K562 (cell line): Measurements from ENCODE around the gene MAB21L3. TPM values are rescaled to one million over a fixed set of nuclear protein-coding genes. Genes with fewer than 3 reads are reported as not detected.

Experiments
- ATAC-seq: fragments of 200-7000 bp; cut with Tn5 transposase; 3 replicates; pipeline ENCODE4 v1.9.1; 2020; ENCODE audit warnings: moderate library complexity
- BruUV-seq: library from RNA; stranded (reverse); fragments of 400-500 nt; replicated peaks from 2 replicates; lab custom pipeline; 2021; lab: Mats Ljungman, UMichigan
- CTCF ChIA-PET: fragments of 300-600 bp; formaldehyde crosslinking; extraction: SDS; loops from one replicate; lab custom pipeline; 2021; ENCODE audit warnings: low intra/inter-chr PET ratio; lab: Yijun Ruan, JAX
- POLR2A ChIA-PET: fragments of 300-600, 350-650 bp; sonication (Branson Sonifier 250); formaldehyde crosslinking; extraction: SDS; loops from one replicate; lab custom pipeline; 2021; ENCODE audit warnings: antibody characterized with exemption, inconsistent platforms; lab: Yijun Ruan, JAX
- DNase-seq, 4 experiments: peaks; one replicate each; pipeline versions ENCODE4 v3.0.0 to v3.0.0-alpha.2; 2011 to 2018; ENCODE audit warnings: low spot score in 3 of 4, mixed read lengths in 3 of 4; ENCODE audit errors: extremely low read depth in 1 of 4
- FAIRE-seq: peaks from 2 replicates; lab custom pipeline; 2011; peaks lifted over from hg19 to GRCh38; lab: Jason Lieb, UNC
- H2AFZ ChIP-seq: 2 replicates; pipeline ENCODE4 v1.6.0; 2011; ENCODE audit warnings: low read depth, low read length, control low read depth, inconsistent platforms
- H3K27ac ChIP-seq: fragments of 200-600 bp; 3 replicates; pipeline ENCODE4 v1.8.0; 2011; ENCODE audit warnings: low read depth, mild to moderate bottlenecking, control low read depth, inconsistent platforms, low read length, moderate library complexity, mixed read lengths; ENCODE audit errors: extremely low read depth
- H3K27me3 ChIP-seq, 2 experiments: fragments of 300-600 bp in 1 of 2; 2 replicates in 1 of 2; 3 replicates in 1 of 2; pipeline versions ENCODE4 v1.6.0 to v1.8.0; 2011; ENCODE audit warnings: inconsistent platforms in 2 of 2, low read length in 2 of 2, mild to moderate bottlenecking in 1 of 2, mixed read lengths in 1 of 2, moderate library complexity in 1 of 2; ENCODE audit not compliant: control insufficient read depth in 2 of 2, insufficient read depth in 2 of 2
- H3K36me3 ChIP-seq: fragments of 300-600 bp; 3 replicates; pipeline ENCODE4 v1.8.0; 2011; ENCODE audit warnings: mild to moderate bottlenecking, low read length, inconsistent platforms; ENCODE audit not compliant: control insufficient read depth, insufficient read depth
- H3K4me1 ChIP-seq, 2 experiments: fragments of 200-600 bp in 1 of 2; replicated peaks in 1 of 2; 2 replicates in 1 of 2; 3 replicates in 1 of 2; pipeline versions ENCODE4 v1.5.1 to v1.8.0; 2011; ENCODE audit warnings: inconsistent platforms in 2 of 2, low read length in 2 of 2, mild to moderate bottlenecking in 1 of 2, mixed read lengths in 1 of 2, moderate library complexity in 1 of 2; ENCODE audit not compliant: control insufficient read depth in 2 of 2, insufficient read depth in 2 of 2
- H3K4me2 ChIP-seq: 2 replicates; pipeline ENCODE4 v1.6.1; 2011; ENCODE audit warnings: low read length, control low read depth, inconsistent platforms, mixed read lengths; ENCODE audit not compliant: insufficient read depth
- H3K4me3 ChIP-seq: fragments of 200-600 bp; sonication (generic), shearing (Covaris generic); 2 replicates; pipeline ENCODE4 v1.5.1; 2016; ENCODE audit warnings: control low read depth, inconsistent platforms
- H3K79me2 ChIP-seq: fragments of 200-600 bp; 3 replicates; pipeline ENCODE4 v1.8.0; 2011; ENCODE audit warnings: low read length, inconsistent platforms; ENCODE audit not compliant: control insufficient read depth, insufficient read depth
- H3K9ac ChIP-seq, 2 experiments: 2 replicates each; pipeline versions ENCODE4 v1.6.0 to v1.6.1; 2011; ENCODE audit warnings: low read depth in 2 of 2, low read length in 2 of 2, control low read depth in 1 of 2, inconsistent platforms in 1 of 2, mild to moderate bottlenecking in 1 of 2, mixed read lengths in 1 of 2; ENCODE audit not compliant: insufficient read depth in 1 of 2
- H3K9me1 ChIP-seq: one replicate; pipeline ENCODE4 v1.6.0; 2011; ENCODE audit warnings: inconsistent platforms, mild to moderate bottlenecking, low read length, moderate library complexity; ENCODE audit not compliant: control insufficient read depth, insufficient read depth
- H3K9me3 ChIP-seq: replicated peaks from 2 replicates; pipeline ENCODE4 v1.5.1; 2011; ENCODE audit warnings: low read depth, low read length, inconsistent platforms; ENCODE audit not compliant: control insufficient read depth, insufficient read depth
- H4K20me1 ChIP-seq: replicated peaks from 2 replicates; pipeline ENCODE4 v1.6.1; 2011; ENCODE audit warnings: low read length, inconsistent platforms, mixed read lengths; ENCODE audit not compliant: control insufficient read depth, insufficient read depth
- ATF7 ChIP-seq: fragments of 450-650 bp; IDR thresholded peaks from 2 replicates; pipeline ENCODE4 v1.7.1; 2014; ENCODE audit warnings: mild to moderate bottlenecking, moderate library complexity
- EHMT2 ChIP-seq: fragments of 450-650 bp; IDR thresholded peaks from 2 replicates; pipeline ENCODE4 v1.6.1; 2018; ENCODE audit warnings: antibody characterized with exemption
- ETV1 ChIP-seq: fragments of 450-650 bp; conservative IDR thresholded peaks from 2 replicates; pipeline ENCODE4 v1.6.1; 2016; ENCODE audit warnings: missing genetic modification characterization, control low read depth, low read depth, missing compliant biosample characterization
- HDGF ChIP-seq: fragments of 450-650 bp; IDR thresholded peaks from 2 replicates; pipeline ENCODE4 v1.6.1; 2016
- KDM1A ChIP-seq, 2 experiments: fragments of 450-650 bp; IDR thresholded peaks; 2 replicates each; pipeline ENCODE4 v1.6.1; 2016; ENCODE audit warnings: mild to moderate bottlenecking in 2 of 2
- KLF13 ChIP-seq: fragments of 450-650 bp; IDR thresholded peaks from 2 replicates; pipeline ENCODE4 v1.6.1; 2016; ENCODE audit warnings: missing genetic modification characterization, low read depth, mild to moderate bottlenecking, missing compliant biosample characterization, moderate library complexity, borderline replicate concordance
- MTA1 ChIP-seq: fragments of 450-650 bp; IDR thresholded peaks from 2 replicates; pipeline ENCODE4 v1.6.1; 2017; ENCODE audit warnings: borderline replicate concordance
- MXI1 ChIP-seq: IDR thresholded peaks from 2 replicates; pipeline ENCODE4 v1.6.1; 2011; ENCODE audit warnings: low read depth, mild to moderate bottlenecking, improper control_type of control experiment, low read length
- MYBL2 ChIP-seq, 2 experiments: fragments of 450-650 bp in 1 of 2; sonication (generic) in 1 of 2; formaldehyde crosslinking in 1 of 2; IDR thresholded peaks; 2 replicates each; pipeline versions ENCODE4 v1.6.1 to v1.8.1; 2017 to 2022; ENCODE audit warnings: borderline replicate concordance in 1 of 2, inconsistent platforms in 1 of 2, low read depth in 1 of 2, mild to moderate bottlenecking in 1 of 2, missing genetic modification reagents in 1 of 2, moderate library complexity in 1 of 2
- NR4A1 ChIP-seq, 2 experiments: fragments of 250-450 bp in 1 of 2; fragments of 450-650 bp in 1 of 2; sonication (Bioruptor Pico) in 1 of 2; IDR thresholded peaks; 2 replicates each; pipeline versions ENCODE4 v1.4.0 to v1.6.1; 2016 to 2020; ENCODE audit warnings: mild to moderate bottlenecking in 2 of 2, missing compliant biosample characterization in 1 of 2, missing genetic modification characterization in 1 of 2, moderate library complexity in 1 of 2
- PHF20 ChIP-seq: fragments of 450-650 bp; IDR thresholded peaks from 2 replicates; pipeline ENCODE4 v1.6.1; 2018; ENCODE audit not compliant: partially characterized antibody
- PPARD ChIP-seq: fragments of 250-450 bp; sonication (Bioruptor Pico); IDR thresholded peaks from 2 replicates; pipeline ENCODE4 v1.8.0; 2022; ENCODE audit warnings: inconsistent platforms, mild to moderate bottlenecking, moderate library complexity
- TRIM28 ChIP-seq: fragments of 450-650 bp; IDR thresholded peaks from 2 replicates; pipeline ENCODE4 v1.6.1; 2017
- U2AF1 ChIP-seq: fragments of 200-400 bp; formaldehyde crosslinking; optimal IDR thresholded peaks from 2 replicates; pipeline ENCODE3; 2017; ENCODE audit warnings: mild to moderate bottlenecking, low read depth, low read length, moderate library complexity
- ZMIZ1 ChIP-seq, 2 experiments: fragments of 150-350 bp in 1 of 2; IDR thresholded peaks; 2 replicates each; pipeline ENCODE4 v1.6.1; 2012 to 2016; ENCODE audit warnings: low read depth in 2 of 2, low read length in 2 of 2, mild to moderate bottlenecking in 1 of 2, moderate library complexity in 1 of 2
- ZNF184 ChIP-seq: sonication (generic); formaldehyde crosslinking; IDR thresholded peaks from 2 replicates; pipeline ENCODE4 v1.5.0; 2020; ENCODE audit warnings: missing genetic modification reagents
- ZNF707 ChIP-seq: fragments of 250-450 bp; sonication (Bioruptor Pico); conservative IDR thresholded peaks from 2 replicates; pipeline ENCODE4 v1.8.0; 2022; ENCODE audit warnings: inconsistent platforms, mild to moderate bottlenecking, moderate library complexity
- WGBS: fragments of 100-300 bp; shearing (Covaris generic); methylation state at CpG from one replicate; pipeline ENCODE4 v1.1.6; 2016; ENCODE audit warnings: low coverage, mixed read lengths; ENCODE audit not compliant: insufficient coverage; ENCODE audit errors: missing lambda C conversion rate; 5-methylcytosine and 5-hydroxymethylcytosine counted together
- in situ Hi-C: fragments of 300-500 bp; cut with MboI; formaldehyde crosslinking; loops from 4 replicates; pipeline ENCODE4 v1.15.0; 2018; ENCODE audit warnings: inconsistent platforms, mixed read lengths
- intact Hi-C: fragments of 100-400 bp; cut with micrococcal nuclease; formaldehyde crosslinking; loops from 2 replicates; pipeline ENCODE4 v1.14.2; 2022
- polyA plus RNA-seq, 8 experiments: library from polyadenylated mRNA; depleted of rRNA in 4 of 8; stranded (reverse) in 5 of 8; unstranded in 3 of 8; fragments of >200 nt; fragmentation: Nextera tagmentation in 2 of 8; fragmentation: Illumina TruSeq in 1 of 8; extraction: Ambion mirVana in 2 of 8; extraction: Trizol in 1 of 8; gene quantifications; 2 replicates each; pipeline versions ENCODE4 v1.2.1 to v1.2.3, GENCODE V29; 2011 to 2014; ENCODE audit warnings: inconsistent platforms in 1 of 8, missing spikeins in 1 of 8
- total RNA-seq, 7 experiments: library from RNA; depleted of rRNA in 6 of 7; stranded (reverse); fragments of >200 nt in 6 of 7; fragmentation: Illumina TruSeq in 2 of 7; extraction: Trizol in 2 of 7; gene quantifications; 2 replicates each; pipeline versions ENCODE4 v1.2.1 to v1.2.3, GENCODE V29; 2011 to 2021; ENCODE audit warnings: low replicate concordance in 1 of 7
- TF ChIP-seq, protein P1 (sequence below): fragments of 250-450 bp; sonication (Bioruptor Pico); IDR thresholded peaks from 2 replicates; pipeline ENCODE4 v1.5.0; 2021
- TF ChIP-seq, protein P2 (sequence below): fragments of 250-450 bp; sonication (Bioruptor Pico); IDR thresholded peaks from 2 replicates; pipeline ENCODE4 v1.9.0; 2021; ENCODE audit warnings: mild to moderate bottlenecking

Gene MAB21L3
- total and polyA plus RNA-seq, 9 of the 15 experiments (the other 6 are each of a cell fraction or from before 2014, with no cell fraction given) = not detected

GRCh38 chr1:116172666-116173065, 61.5 kb downstream of the MAB21L3 start (continued):
- TF ChIP-seq MXI1 (no peak), KDM1A (IDR thresholded peaks at IDR 0.05) (no peak), MTA1 (no peak), PPARD (CRISPR knock-in tag) (no peak), ZNF184 (CRISPR knock-in tag) (no peak), HDGF (no peak), ZNF707 (CRISPR knock-in tag) (no peak)
- TF ChIP-seq, protein P1, sequence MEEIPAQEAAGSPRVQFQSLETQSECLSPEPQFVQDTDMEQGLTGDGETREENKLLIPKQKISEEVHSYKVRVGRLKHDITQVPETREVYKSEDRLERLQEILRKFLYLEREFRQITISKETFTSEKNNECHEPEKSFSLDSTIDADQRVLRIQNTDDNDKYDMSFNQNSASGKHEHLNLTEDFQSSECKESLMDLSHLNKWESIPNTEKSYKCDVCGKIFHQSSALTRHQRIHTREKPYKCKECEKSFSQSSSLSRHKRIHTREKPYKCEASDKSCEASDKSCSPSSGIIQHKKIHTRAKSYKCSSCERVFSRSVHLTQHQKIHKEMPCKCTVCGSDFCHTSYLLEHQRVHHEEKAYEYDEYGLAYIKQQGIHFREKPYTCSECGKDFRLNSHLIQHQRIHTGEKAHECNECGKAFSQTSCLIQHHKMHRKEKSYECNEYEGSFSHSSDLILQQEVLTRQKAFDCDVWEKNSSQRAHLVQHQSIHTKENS (CRISPR knock-in tag) = no peak

DNA sequence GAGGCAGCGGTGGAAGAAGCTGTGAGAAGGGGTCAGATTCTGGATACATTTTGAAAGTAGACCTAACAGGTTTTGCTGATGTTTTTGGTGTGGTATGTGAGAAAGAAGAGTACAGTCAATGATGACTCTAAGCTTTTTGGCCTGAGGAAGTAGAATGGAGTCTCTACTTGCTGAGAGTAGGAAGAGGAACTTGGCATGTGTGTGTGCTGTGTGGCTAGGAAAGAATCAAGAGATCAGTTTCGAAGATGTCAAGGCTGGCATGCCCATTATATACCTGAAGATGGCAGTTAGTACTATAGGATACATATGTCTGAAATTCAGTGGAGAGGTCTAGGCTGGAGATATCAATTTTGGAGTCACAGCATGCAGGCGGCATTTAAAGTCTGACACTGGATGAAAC, 64.4 kb downstream of the MAB21L3 start:
- no peaks in the 10 kb centered on the region for H3K9me3 ChIP-seq
- POLR2A ChIA-PET = no interaction called here
- peaks cover 21 to 30% of the 10 kb centered on the region in 2 experiments; a peak in 4 of 5 replicates for H3K27me3 ChIP-seq
- DNase-seq = no peak
- CTCF ChIA-PET = no interaction called here
- in situ Hi-C loops (no loop called here), intact Hi-C loops (no loop called here)
- FAIRE-seq = no peak
- no peaks in the 10 kb centered on the region for H3K9me1 ChIP-seq
- no peak overlapping the region for H3K27ac ChIP-seq
- 0 out of 2 replicates have a peak, but pooled peaks cover 3% of the 10 kb centered on the region for H4K20me1 ChIP-seq
- H3K36me3 ChIP-seq = no peaks in the 10 kb centered on the region
- no peak overlapping the region for H3K4me2 ChIP-seq
- H3K9ac ChIP-seq = no peak overlapping the region
- no peaks in the 10 kb centered on the region for H3K4me1 ChIP-seq
- ATAC-seq = no peak
- no peaks in the 10 kb centered on the region for H3K79me2 ChIP-seq
- BruUV-seq = no TSS peak
- 0% methylated on average over 3 of the region's 3 CpGs for WGBS
- no peak overlapping the region for H3K4me3 ChIP-seq
- H2AFZ ChIP-seq = no peak overlapping the region
- TF ChIP-seq TRIM28 = no peak
- TF ChIP-seq PHF20 = no peak
- no peak for TF ChIP-seq ETV1 (tag)
- TF ChIP-seq EHMT2 = no peak
- no peak for TF ChIP-seq ATF7
- no peak for TF ChIP-seq KLF13 (tag)
- TF ChIP-seq MYBL2 (IDR thresholded peaks at IDR 0.05; ENCODE audit: low read depth) = no peak
- no peak for TF ChIP-seq MYBL2 (CRISPR knock-in tag; IDR thresholded peaks at IDR 0.05; ENCODE audit: borderline replicate concordance)
- TF ChIP-seq NR4A1 (CRISPR knock-in tag; IDR thresholded peaks at IDR 0.05) = no peak
- TF ChIP-seq NR4A1 (tag; IDR thresholded peaks at IDR 0.05) = no peak
- TF ChIP-seq, protein P2, sequence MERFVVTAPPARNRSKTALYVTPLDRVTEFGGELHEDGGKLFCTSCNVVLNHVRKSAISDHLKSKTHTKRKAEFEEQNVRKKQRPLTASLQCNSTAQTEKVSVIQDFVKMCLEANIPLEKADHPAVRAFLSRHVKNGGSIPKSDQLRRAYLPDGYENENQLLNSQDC (CRISPR knock-in tag) = no peak
- TF ChIP-seq U2AF1 = no peak
- no peak for TF ChIP-seq ZMIZ1 (IDR thresholded peaks at IDR 0.05; ENCODE audit: low read depth in 2 of 2, low read length in 2 of 2)
